C4-2B (cell line): ENCODE results near the gene TFIP11.

Experiments
- H3K27ac ChIP-seq: fragments of 450-650 bp; 2 replicates; pipeline ENCODE4 v1.5.1; 2017
- CTCF ChIP-seq: fragments of 450-650 bp; conservative IDR thresholded peaks from 2 replicates; pipeline ENCODE4 v1.5.1; 2017; ENCODE audit warnings: mild to moderate bottlenecking
- ZFX ChIP-seq: fragments of 450-650 bp; IDR thresholded peaks from 2 replicates; pipeline ENCODE4 v1.6.1; 2017

Gene TFIP11

GRCh38 chr22:26482161-26482560, 30.1 kb downstream of the TFIP11 start:
- TF ChIP-seq ZFX (no peak), CTCF (no peak)
- no peak overlapping the region for H3K27ac ChIP-seq

- no peak overlapping the region for H3K27ac ChIP-seq
- no peak for TF ChIP-seq ZFX
- TF ChIP-seq CTCF = no peak
Observed at GRCh38 chr22:26481694-26482093, 30.6 kb downstream of the TFIP11 start.

- TF ChIP-seq CTCF = no peak
- TF ChIP-seq ZFX = no peak
- no peak overlapping the region for H3K27ac ChIP-seq
Observed at GRCh38 chr22:26481112-26481693, 31.1 kb downstream of the TFIP11 start.

- no peak overlapping the region for H3K27ac ChIP-seq
- TF ChIP-seq CTCF (no peak), ZFX (no peak)
Observed at GRCh38 chr22:26480611-26480932, 31.7 kb downstream of the TFIP11 start.

- H3K27ac ChIP-seq = no peak overlapping the region
- no peak for TF ChIP-seq ZFX
- TF ChIP-seq CTCF = no peak
Observed at GRCh38 chr22:26479792-26480610, 32.3 kb downstream of the TFIP11 start.

- TF ChIP-seq CTCF (no peak), ZFX (no peak)
- H3K27ac ChIP-seq = no peak overlapping the region
Observed at GRCh38 chr22:26479043-26479791, 33.1 kb downstream of the TFIP11 start.

GRCh38 chr22:26477341-26477731, 34.9 kb downstream of the TFIP11 start:
- TF ChIP-seq CTCF (no peak), ZFX (no peak)
- no peak overlapping the region for H3K27ac ChIP-seq
